IMR-90 (cell line): ENCODE results near the gene CHL1. TPM values are rescaled to one million over a fixed set of nuclear protein-coding genes. Genes with fewer than 3 reads are reported as not detected.

Source experiments
- ATAC-seq: fragments of 200-7000 bp; cut with Tn5 transposase; 2 replicates; pipeline ENCODE4 v1.9.1; 2020; ENCODE audit warnings: low read depth, mild to moderate bottlenecking, moderate library complexity
- BruUV-seq: library from RNA; stranded (reverse); fragments of 400-500 nt; replicated peaks from 2 replicates; lab custom pipeline; 2021; lab: Mats Ljungman, UMichigan
- CTCF ChIA-PET: fragments of 300-600 bp; formaldehyde crosslinking; extraction: SDS; loops from one replicate; lab custom pipeline; 2021; ENCODE audit warnings: antibody characterized with exemption; lab: Yijun Ruan, JAX
- POLR2A ChIA-PET: fragments of 300-600 bp; sonication (Branson Sonifier 250); formaldehyde crosslinking; loops from one replicate; lab custom pipeline; 2022; ENCODE audit warnings: antibody characterized with exemption; ENCODE audit not compliant: unreplicated experiment; lab: Charles Lee
- DNase-seq: peaks from one replicate; pipeline ENCODE4 v3.0.0; 2013
- H2AFZ ChIP-seq: replicated peaks from 2 replicates; pipeline ENCODE3; 2013; ENCODE audit warnings: low read length, mild to moderate bottlenecking; ENCODE audit not compliant: poor library complexity
- H2AK5ac ChIP-seq: 2 replicates; pipeline ENCODE4 v1.6.1; 2013; ENCODE audit warnings: low read depth, low read length, inconsistent platforms
- H2AK9ac ChIP-seq: replicated peaks from 2 replicates; pipeline ENCODE3; 2013; ENCODE audit warnings: mild to moderate bottlenecking, low read depth, low read length, moderate library complexity; ENCODE audit not compliant: poor library complexity
- H2BK120ac ChIP-seq: 2 replicates; pipeline ENCODE4 v1.6.1; 2013; ENCODE audit warnings: low read depth, low read length, inconsistent platforms
- H2BK15ac ChIP-seq: 3 replicates; pipeline ENCODE4 v1.6.1; 2013; ENCODE audit warnings: low read depth, low read length, inconsistent platforms
- H2BK20ac ChIP-seq: 2 replicates; pipeline ENCODE4 v1.6.1; 2013; ENCODE audit warnings: low read depth, mild to moderate bottlenecking, inconsistent platforms, low read length, moderate library complexity
- H2BK5ac ChIP-seq: 2 replicates; pipeline ENCODE4 v1.6.1; 2013; ENCODE audit warnings: mild to moderate bottlenecking, low read depth, low read length, inconsistent platforms; ENCODE audit not compliant: poor library complexity, severe bottlenecking
- H3K14ac ChIP-seq: replicated peaks from 2 replicates; pipeline ENCODE4 v1.6.1; 2013; ENCODE audit warnings: low read depth, low read length, inconsistent platforms
- H3K18ac ChIP-seq: 2 replicates; pipeline ENCODE4 v1.6.1; 2013; ENCODE audit warnings: low read depth, low read length, control low read depth
- H3K23ac ChIP-seq: 2 replicates; pipeline ENCODE4 v1.6.1; 2013; ENCODE audit warnings: low read depth, low read length, inconsistent platforms
- H3K27ac ChIP-seq: 2 replicates; pipeline ENCODE4 v1.5.1; 2013; ENCODE audit warnings: mild to moderate bottlenecking, control low read depth, low read length; ENCODE audit not compliant: insufficient read depth
- H3K27me3 ChIP-seq: 2 replicates; pipeline ENCODE4 v1.6.1; 2013; ENCODE audit warnings: low read length; ENCODE audit not compliant: control insufficient read depth, insufficient read depth
- H3K36me3 ChIP-seq: 2 replicates; pipeline ENCODE4 v1.6.1; 2013; ENCODE audit warnings: low read length, mixed read lengths; ENCODE audit not compliant: control insufficient read depth, insufficient read depth
- H3K4ac ChIP-seq: 2 replicates; pipeline ENCODE4 v1.6.1; 2013; ENCODE audit warnings: low read depth, low read length, inconsistent platforms
- H3K4me1 ChIP-seq: 2 replicates; pipeline ENCODE4 v1.6.1; 2013; ENCODE audit warnings: low read length, mixed read lengths; ENCODE audit not compliant: control insufficient read depth, insufficient read depth
- H3K4me2 ChIP-seq: 2 replicates; pipeline ENCODE4 v1.6.1; 2013; ENCODE audit warnings: low read depth, mild to moderate bottlenecking, control low read depth, low read length, moderate library complexity
- H3K4me3 ChIP-seq: 2 replicates; pipeline ENCODE4 v1.5.1; 2013; ENCODE audit warnings: low read depth, mild to moderate bottlenecking, control low read depth, low read length, moderate library complexity; ENCODE audit not compliant: insufficient read depth
- H3K56ac ChIP-seq: 2 replicates; pipeline ENCODE4 v1.6.1; 2013; ENCODE audit warnings: low read length, inconsistent platforms; ENCODE audit not compliant: insufficient read depth; ENCODE audit errors: extremely low read depth
- H3K79me1 ChIP-seq, 2 experiments: 2 replicates each; pipeline ENCODE4 v1.6.1; 2013; ENCODE audit warnings: low read length in 2 of 2, inconsistent platforms in 1 of 2, low read depth in 1 of 2
- H3K9ac ChIP-seq: 2 replicates; pipeline ENCODE4 v1.6.1; 2013; ENCODE audit warnings: low read depth, low read length, control low read depth
- H3K9me1 ChIP-seq: 2 replicates; pipeline ENCODE4 v1.6.1; 2013; ENCODE audit warnings: low read length, inconsistent platforms; ENCODE audit not compliant: insufficient read depth
- H3K9me3 ChIP-seq: 2 replicates; pipeline ENCODE4 v1.6.1; 2013; ENCODE audit warnings: low read length; ENCODE audit not compliant: control insufficient read depth, insufficient read depth
- H4K20me1 ChIP-seq: 2 replicates; pipeline ENCODE4 v1.6.1; 2013; ENCODE audit warnings: low read length, inconsistent platforms; ENCODE audit not compliant: insufficient read depth
- H4K5ac ChIP-seq: 2 replicates; pipeline ENCODE4 v1.6.1; 2013; ENCODE audit warnings: mild to moderate bottlenecking, low read depth, low read length, control low read depth
- H4K8ac ChIP-seq, 2 experiments: 2 replicates each; pipeline ENCODE4 v1.6.1; 2013; ENCODE audit warnings: low read depth in 2 of 2, low read length in 2 of 2, control low read depth in 1 of 2, inconsistent platforms in 1 of 2
- H4K91ac ChIP-seq: 2 replicates; pipeline ENCODE4 v1.6.1; 2013; ENCODE audit warnings: low read depth, low read length, inconsistent platforms; ENCODE audit not compliant: insufficient read depth
- CEBPB ChIP-seq: IDR thresholded peaks from 2 replicates; pipeline ENCODE4 v1.6.1; 2012; ENCODE audit warnings: low read depth, low read length, improper control_type of control experiment
- CHD1 ChIP-seq: IDR thresholded peaks from 2 replicates; pipeline ENCODE4 v1.6.1; 2012; ENCODE audit warnings: low read depth, low read length, improper control_type of control experiment
- FOS ChIP-seq: fragments of 150-350 bp; IDR thresholded peaks from 2 replicates; pipeline ENCODE4 v1.6.1; 2016; ENCODE audit warnings: low read depth, low read length
- MAZ ChIP-seq: IDR thresholded peaks from 2 replicates; pipeline ENCODE4 v1.6.1; 2012; ENCODE audit warnings: low read depth, mild to moderate bottlenecking, low read length, improper control_type of control experiment, moderate library complexity, borderline replicate concordance
- MXI1 ChIP-seq: IDR thresholded peaks from 2 replicates; pipeline ENCODE4 v1.6.1; 2012; ENCODE audit warnings: low read depth, mild to moderate bottlenecking, low read length, moderate library complexity, borderline replicate concordance
- NFE2L2 ChIP-seq: fragments of 150-350 bp; IDR thresholded peaks from 2 replicates; pipeline ENCODE4 v1.6.1; 2016; ENCODE audit warnings: low read depth, mild to moderate bottlenecking, low read length
- POLR2A ChIP-seq: IDR thresholded peaks from 2 replicates; pipeline ENCODE4 v1.6.1; 2012; ENCODE audit warnings: mild to moderate bottlenecking, low read depth, low read length
- RAD21 ChIP-seq: IDR thresholded peaks from 2 replicates; pipeline ENCODE4 v1.6.1; 2012; ENCODE audit warnings: low read length, improper control_type of control experiment
- RFX5 ChIP-seq: IDR thresholded peaks from 2 replicates; pipeline ENCODE4 v1.8.0; 2012; ENCODE audit warnings: low read depth, mild to moderate bottlenecking, low read length, moderate library complexity
- SMC3 ChIP-seq: fragments of 150-350 bp; IDR thresholded peaks from 2 replicates; pipeline ENCODE4 v1.6.1; 2016; ENCODE audit warnings: low read depth, mild to moderate bottlenecking, antibody characterized with exemption, low read length, moderate library complexity
- WGBS, 2 experiments: methylation state at CpG; one replicate each; pipeline versions ENCODE4 v1.1.5 to v1.1.7; 2013; ENCODE audit warnings: missing lambda C conversion rate in 2 of 2; ENCODE audit not compliant: insufficient read length in 1 of 2; ENCODE audit errors: extremely low coverage in 2 of 2; 5-methylcytosine and 5-hydroxymethylcytosine counted together
- dilution Hi-C: fragments of 300-500 bp; cut with HindIII; formaldehyde crosslinking; loops from one replicate; pipeline ENCODE4 v1.14.3; 2018; ENCODE audit warnings: low sequenced_read_pairs; ENCODE audit not compliant: unreplicated experiment
- in situ Hi-C: fragments of 300-500 bp; cut with MboI; formaldehyde crosslinking; loops from 3 replicates; pipeline ENCODE4 v1.14.3; 2019; ENCODE audit warnings: low sequenced_read_pairs, inconsistent platforms, mixed read lengths
- intact Hi-C: fragments of 100-400 bp; cut with micrococcal nuclease; formaldehyde crosslinking; loops from 2 replicates; pipeline ENCODE4 v1.10.0; 2022
- polyA plus RNA-seq, 3 experiments: library from polyadenylated mRNA; depleted of rRNA; stranded (reverse); fragments of >200 nt; gene quantifications; 2 replicates each; pipeline ENCODE4 v1.2.3, GENCODE V29; 2012; ENCODE audit warnings: low replicate concordance in 1 of 3
- total RNA-seq: library from RNA; depleted of rRNA; stranded (reverse); fragments of >200 nt; gene quantifications from 2 replicates; pipeline ENCODE4 v1.2.3, GENCODE V29; 2012
- TF ChIP-seq, protein P1 (sequence below): conservative IDR thresholded peaks from 2 replicates; pipeline ENCODE4 v1.5.1; 2012; ENCODE audit warnings: mild to moderate bottlenecking, low read depth, low read length, improper control_type of control experiment

CHL1 gene
- total and polyA plus RNA-seq, 2 of the 4 experiments (the other 2 are of a cell fraction), result 0.38 to 1.6 TPM

DNA sequence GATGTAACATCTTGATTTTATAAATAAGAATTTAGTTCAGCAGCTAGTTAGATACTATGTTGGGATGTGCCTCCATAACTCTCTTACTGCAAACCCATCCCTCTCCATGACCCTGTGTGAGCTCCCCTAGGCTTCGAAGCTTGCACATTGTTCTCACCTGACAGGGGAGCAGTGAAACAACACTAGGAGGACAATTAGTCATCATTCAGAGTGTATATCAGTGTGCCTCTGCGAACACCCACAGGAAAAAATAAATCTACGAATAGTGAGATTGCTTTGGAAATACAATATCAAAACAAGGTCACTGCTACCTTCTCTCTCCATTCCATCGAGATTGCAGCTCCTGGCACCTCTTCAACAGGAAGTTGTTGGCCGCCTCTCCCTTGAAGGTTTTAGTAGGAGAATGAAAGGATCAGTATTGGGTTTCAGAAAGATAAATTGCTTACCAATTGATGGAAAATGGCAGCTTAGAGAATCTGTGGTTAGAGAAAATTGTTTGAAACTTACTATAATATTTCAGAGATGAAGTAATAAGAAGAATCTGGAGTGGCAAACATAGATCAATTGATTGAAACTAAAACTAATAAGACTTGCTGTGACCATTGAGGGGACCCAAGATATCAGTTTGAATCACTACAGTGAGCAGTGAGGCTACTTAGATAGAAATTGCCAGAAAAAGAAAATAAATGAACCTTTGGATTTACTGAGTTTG lies 103.2 kb downstream of the CHL1 start:
- no peaks in the 10 kb centered on the region for H3K4me1 ChIP-seq
- no CpG with 5 or more reads among the region's 5 CpGs for WGBS, 2 experiments
- no peak overlapping the region for H4K5ac ChIP-seq
- POLR2A ChIA-PET, result no interaction called here
- H4K8ac ChIP-seq, result no peak overlapping the region
- H4K91ac ChIP-seq, result no peak overlapping the region
- intact Hi-C loops (no loop called here), dilution Hi-C loops (no loop called here), in situ Hi-C loops (no loop called here)
- H3K36me3 ChIP-seq, result no peaks in the 10 kb centered on the region
- H3K56ac ChIP-seq, result no peak overlapping the region
- H3K9me3 ChIP-seq, result no peaks in the 10 kb centered on the region
- DNase-seq (no peak), ATAC-seq (no peak)
- H2AK9ac ChIP-seq, result no peak overlapping the region
- CTCF ChIA-PET, result no interaction called here
- H4K20me1 ChIP-seq, result no peaks in the 10 kb centered on the region
- no peak overlapping the region for H3K14ac ChIP-seq
- H2BK20ac ChIP-seq, result no peak overlapping the region
- no peaks in the 10 kb centered on the region for H3K9me1 ChIP-seq
- no peak overlapping the region for H3K4me2 ChIP-seq
- H2BK120ac ChIP-seq, result no peak overlapping the region
- TF ChIP-seq MAZ, result no peak
- TF ChIP-seq RFX5, result no peak
- TF ChIP-seq NFE2L2, result no peak
- TF ChIP-seq RAD21, result no peak
- TF ChIP-seq, protein P1, sequence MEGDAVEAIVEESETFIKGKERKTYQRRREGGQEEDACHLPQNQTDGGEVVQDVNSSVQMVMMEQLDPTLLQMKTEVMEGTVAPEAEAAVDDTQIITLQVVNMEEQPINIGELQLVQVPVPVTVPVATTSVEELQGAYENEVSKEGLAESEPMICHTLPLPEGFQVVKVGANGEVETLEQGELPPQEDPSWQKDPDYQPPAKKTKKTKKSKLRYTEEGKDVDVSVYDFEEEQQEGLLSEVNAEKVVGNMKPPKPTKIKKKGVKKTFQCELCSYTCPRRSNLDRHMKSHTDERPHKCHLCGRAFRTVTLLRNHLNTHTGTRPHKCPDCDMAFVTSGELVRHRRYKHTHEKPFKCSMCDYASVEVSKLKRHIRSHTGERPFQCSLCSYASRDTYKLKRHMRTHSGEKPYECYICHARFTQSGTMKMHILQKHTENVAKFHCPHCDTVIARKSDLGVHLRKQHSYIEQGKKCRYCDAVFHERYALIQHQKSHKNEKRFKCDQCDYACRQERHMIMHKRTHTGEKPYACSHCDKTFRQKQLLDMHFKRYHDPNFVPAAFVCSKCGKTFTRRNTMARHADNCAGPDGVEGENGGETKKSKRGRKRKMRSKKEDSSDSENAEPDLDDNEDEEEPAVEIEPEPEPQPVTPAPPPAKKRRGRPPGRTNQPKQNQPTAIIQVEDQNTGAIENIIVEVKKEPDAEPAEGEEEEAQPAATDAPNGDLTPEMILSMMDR, result no peak
- TF ChIP-seq SMC3, result no peak
- TF ChIP-seq POLR2A, result no peak
- no peak for TF ChIP-seq CEBPB
- no peak for TF ChIP-seq FOS
- no peak for TF ChIP-seq CHD1
- TF ChIP-seq MXI1, result no peak
- H3K27me3 ChIP-seq, result no peaks in the 10 kb centered on the region
- H3K18ac ChIP-seq, result no peak overlapping the region
- no peak overlapping the region for H2AFZ ChIP-seq
- no peak overlapping the region for H3K23ac ChIP-seq
- H2AK5ac ChIP-seq, result no peak overlapping the region
- no peak overlapping the region for H2BK5ac ChIP-seq
- no peak overlapping the region for H3K4me3 ChIP-seq
- H3K79me1 ChIP-seq, result no peaks in the 10 kb centered on the region
- H3K27ac ChIP-seq, result no peak overlapping the region
- H3K4ac ChIP-seq, result no peak overlapping the region
- no peak overlapping the region for H3K9ac ChIP-seq
- no peak overlapping the region for H2BK15ac ChIP-seq
- BruUV-seq, result no TSS peak
